Erythroblast (primary cell): Measurements from ENCODE around the gene DENND2D.

Experiments used
- GATA1 ChIP-seq: IDR thresholded peaks from 2 replicates; pipeline ENCODE4 v1.6.1; 2011; ENCODE audit warnings: low read depth, mild to moderate bottlenecking, control low read depth, low read length, moderate library complexity
- POLR2A ChIP-seq: IDR thresholded peaks from 2 replicates; pipeline ENCODE4 v1.6.1; 2011; ENCODE audit warnings: mild to moderate bottlenecking, low read length

DNA sequence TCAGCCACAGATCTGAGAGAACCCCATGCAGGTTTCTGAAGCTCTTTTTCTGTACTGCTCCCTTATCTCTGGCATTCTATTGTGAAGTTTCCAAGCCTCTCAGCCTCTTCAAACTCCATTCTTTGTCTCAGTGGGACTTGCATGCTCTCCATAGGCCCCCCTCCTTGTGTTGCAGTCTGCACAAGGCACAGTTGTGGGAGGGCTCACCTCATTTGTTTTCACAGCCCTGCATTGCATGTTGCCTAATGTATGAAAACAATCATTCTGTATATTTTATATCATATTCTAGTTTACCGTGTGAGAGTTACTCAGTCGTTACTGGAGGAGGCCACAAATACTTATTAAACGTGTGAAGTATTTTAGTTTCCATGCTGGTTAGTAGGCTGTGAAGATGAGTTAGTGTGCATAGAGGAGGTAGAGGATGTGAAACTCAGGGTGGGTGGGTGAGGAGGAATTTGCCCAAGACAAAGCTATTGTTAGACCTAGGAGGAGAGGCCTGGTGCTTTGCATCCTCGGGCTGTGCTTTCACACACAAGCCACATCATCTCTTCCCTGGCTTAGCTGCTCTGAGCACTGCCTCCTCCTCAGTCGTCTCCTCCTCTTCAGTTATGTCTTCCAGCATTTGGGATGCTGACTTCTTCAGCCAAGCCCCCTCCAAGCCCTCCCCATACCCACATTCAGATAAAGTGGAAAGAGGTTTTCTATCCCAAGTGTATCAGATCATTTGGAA is 19.3 kb upstream of the DENND2D start:
- TF ChIP-seq POLR2A (no peak), GATA1 (no peak)
